Thyroid gland (tissue), 4 donors: ENCODE data around the gene CNTNAP5.

Experiments
- POLR2A ChIP-seq, 2 donors: fragments of 450-650 bp; IDR thresholded peaks; one replicate each; pipeline ENCODE4 v1.6.1; 2017; ENCODE audit warnings: antibody characterized with exemption in 2 of 2, mild to moderate bottlenecking in 2 of 2, moderate library complexity in 1 of 2
- TF ChIP-seq, protein P1 (sequence below), 6 experiments: fragments of 200-600 bp in 3 of 6; fragments of 450-650 bp in 3 of 6; sonication (generic) in 3 of 6; IDR thresholded peaks; one replicate each; pipeline ENCODE4 v1.5.1; 2016 to 2019; ENCODE audit warnings: antibody characterized with exemption in 6 of 6, mild to moderate bottlenecking in 2 of 6, inconsistent platforms in 1 of 6, moderate library complexity in 1 of 6

DNA sequence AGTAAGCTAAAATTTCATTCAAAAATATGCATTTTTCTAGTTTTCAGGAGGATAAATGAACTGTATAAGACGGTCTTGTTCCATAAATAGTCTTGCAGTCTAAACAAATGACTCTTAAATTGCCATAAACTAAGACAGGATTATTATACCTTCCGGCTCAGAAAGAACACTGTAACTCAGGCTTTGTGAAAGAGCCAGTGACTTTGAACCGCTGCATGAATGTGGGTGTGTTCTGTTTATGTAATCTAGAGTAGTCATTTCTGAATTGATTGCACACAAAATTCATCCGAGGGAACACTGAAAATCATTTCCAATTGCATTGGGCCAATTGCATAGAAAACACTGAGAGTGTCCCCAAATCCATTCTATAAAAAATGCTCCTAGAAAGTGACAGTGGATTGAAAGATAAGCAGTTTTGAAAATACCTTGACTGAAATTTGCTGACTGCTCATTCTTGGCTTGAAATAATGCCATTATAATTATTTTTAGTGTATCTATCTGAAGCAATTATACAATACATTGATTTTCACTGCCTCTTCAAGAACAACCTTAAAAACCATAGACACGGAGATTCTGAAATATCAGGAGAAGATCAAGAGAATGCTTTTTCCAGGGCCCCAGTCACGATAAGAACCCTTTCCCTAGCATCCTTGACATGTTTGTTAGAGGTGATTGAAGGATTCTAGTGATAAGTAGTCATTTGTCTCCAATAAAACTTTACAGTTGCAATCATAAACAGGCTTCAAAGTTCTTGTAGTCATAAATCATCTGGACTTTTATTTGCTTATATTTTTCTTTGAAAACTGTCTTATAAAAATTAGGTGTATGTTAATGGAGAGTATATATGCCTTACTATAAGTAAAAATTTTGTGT is 55.4 kb downstream of the CNTNAP5 start:
- TF ChIP-seq, protein P1, sequence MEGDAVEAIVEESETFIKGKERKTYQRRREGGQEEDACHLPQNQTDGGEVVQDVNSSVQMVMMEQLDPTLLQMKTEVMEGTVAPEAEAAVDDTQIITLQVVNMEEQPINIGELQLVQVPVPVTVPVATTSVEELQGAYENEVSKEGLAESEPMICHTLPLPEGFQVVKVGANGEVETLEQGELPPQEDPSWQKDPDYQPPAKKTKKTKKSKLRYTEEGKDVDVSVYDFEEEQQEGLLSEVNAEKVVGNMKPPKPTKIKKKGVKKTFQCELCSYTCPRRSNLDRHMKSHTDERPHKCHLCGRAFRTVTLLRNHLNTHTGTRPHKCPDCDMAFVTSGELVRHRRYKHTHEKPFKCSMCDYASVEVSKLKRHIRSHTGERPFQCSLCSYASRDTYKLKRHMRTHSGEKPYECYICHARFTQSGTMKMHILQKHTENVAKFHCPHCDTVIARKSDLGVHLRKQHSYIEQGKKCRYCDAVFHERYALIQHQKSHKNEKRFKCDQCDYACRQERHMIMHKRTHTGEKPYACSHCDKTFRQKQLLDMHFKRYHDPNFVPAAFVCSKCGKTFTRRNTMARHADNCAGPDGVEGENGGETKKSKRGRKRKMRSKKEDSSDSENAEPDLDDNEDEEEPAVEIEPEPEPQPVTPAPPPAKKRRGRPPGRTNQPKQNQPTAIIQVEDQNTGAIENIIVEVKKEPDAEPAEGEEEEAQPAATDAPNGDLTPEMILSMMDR (IDR thresholded peaks at IDR 0.05), result no peak
- no peak for TF ChIP-seq POLR2A (IDR thresholded peaks at IDR 0.05)
